DOHH2 (cell line): ENCODE measurements around the gene SV2B.

ENCODE experiments used
- H3F3A ChIP-seq: fragments of 200-600 bp; sonication (generic), shearing (Covaris generic); 2 replicates; pipeline ENCODE4 v1.6.0; 2016; ENCODE audit warnings: antibody characterized with exemption, mild to moderate bottlenecking; ENCODE audit not compliant: control insufficient read depth, insufficient read depth
- H3K27ac ChIP-seq: fragments of 200-600 bp; sonication (generic); 2 replicates; pipeline ENCODE4 v1.5.1; 2014; ENCODE audit warnings: low read depth, mild to moderate bottlenecking, low read length, moderate library complexity
- H3K27me3 ChIP-seq: fragments of 200-600 bp; sonication (generic); 2 replicates; pipeline ENCODE4 v1.6.1; 2014; ENCODE audit warnings: mild to moderate bottlenecking, low read length, mixed read lengths; ENCODE audit not compliant: control insufficient read depth
- H3K36me3 ChIP-seq: fragments of 200-600 bp; sonication (generic); 2 replicates; pipeline ENCODE4 v1.6.1; 2014; ENCODE audit warnings: mild to moderate bottlenecking, low read length, moderate library complexity, mixed read lengths; ENCODE audit not compliant: control insufficient read depth
- H3K4me1 ChIP-seq: fragments of 200-600 bp; sonication (generic); 2 replicates; pipeline ENCODE4 v1.6.1; 2014; ENCODE audit warnings: mild to moderate bottlenecking, low read length, mixed read lengths; ENCODE audit not compliant: control insufficient read depth
- H3K4me2 ChIP-seq: fragments of 200-600 bp; sonication (generic); 2 replicates; pipeline ENCODE4 v1.6.0; 2014; ENCODE audit warnings: mild to moderate bottlenecking, low read length, moderate library complexity
- H3K4me3 ChIP-seq: fragments of 200-600 bp; sonication (generic); 2 replicates; pipeline ENCODE4 v1.5.1; 2014; ENCODE audit warnings: mild to moderate bottlenecking, low read length, mixed read lengths
- H3K79me2 ChIP-seq: fragments of 200-600 bp; sonication (generic); 2 replicates; pipeline ENCODE4 v1.6.1; 2014; ENCODE audit warnings: mild to moderate bottlenecking, low read length, mixed read lengths; ENCODE audit not compliant: control insufficient read depth
- H3K9me2 ChIP-seq: fragments of 200-600 bp; sonication (generic); replicated peaks from 2 replicates; pipeline ENCODE4 v1.6.1; 2014; ENCODE audit warnings: mild to moderate bottlenecking, low read length, mixed read lengths; ENCODE audit not compliant: control insufficient read depth
- H3K9me3 ChIP-seq: fragments of 200-600 bp; sonication (generic); 2 replicates; pipeline ENCODE4 v1.6.1; 2014; ENCODE audit warnings: antibody characterized with exemption, low read length, mixed read lengths; ENCODE audit not compliant: control insufficient read depth, insufficient read depth
- H4K20me1 ChIP-seq: fragments of 200-600 bp; sonication (generic); 2 replicates; pipeline ENCODE4 v1.6.0; 2014; ENCODE audit warnings: low read depth, mild to moderate bottlenecking, antibody characterized with exemption, low read length, moderate library complexity; ENCODE audit not compliant: control insufficient read depth, insufficient read depth
- CTCF ChIP-seq: fragments of 200-600 bp; sonication (generic); IDR thresholded peaks from one replicate; pipeline ENCODE4 v1.5.1; 2014; ENCODE audit warnings: antibody characterized with exemption, mild to moderate bottlenecking, low read depth, low read length; ENCODE audit not compliant: poor library complexity, severe bottlenecking
- EZH2phosphoT487 ChIP-seq: fragments of 200-600 bp; sonication (generic); IDR thresholded peaks from 2 replicates; pipeline ENCODE4 v1.6.1; 2017; ENCODE audit warnings: borderline replicate concordance, mild to moderate bottlenecking, antibody characterized with exemption, low read length, moderate library complexity, mixed read lengths

The SV2B gene

GRCh38 chr15:91316126-91316525 lies 216.1 kb downstream of the SV2B start:
- Histone ChIP-seq H3K79me2 (no peaks in the 10 kb centered on the region), H3K36me3 (no peaks in the 10 kb centered on the region), H3K4me2 (no peak overlapping the region), H3K9me3 (no peaks in the 10 kb centered on the region), H3K27me3 (0 out of 2 replicates have a peak, but pooled peaks cover 2% of the 10 kb centered on the region), H4K20me1 (no peaks in the 10 kb centered on the region), H3K4me3 (no peak overlapping the region), H3K27ac (no peak overlapping the region), H3F3A (no peaks in the 10 kb centered on the region), H3K9me2 (no peaks in the 10 kb centered on the region), H3K4me1 (no peaks in the 10 kb centered on the region)
- TF ChIP-seq CTCF (no peak), EZH2phosphoT487 (no peak)

GRCh38 chr15:91318516-91318915 lies 218.5 kb downstream of the SV2B start:
- H3K4me1 ChIP-seq = no peaks in the 10 kb centered on the region
- no peaks in the 10 kb centered on the region for H3K36me3 ChIP-seq
- no peaks in the 10 kb centered on the region for H3F3A ChIP-seq
- no peak for TF ChIP-seq CTCF
- TF ChIP-seq EZH2phosphoT487 = no peak
- H4K20me1 ChIP-seq = no peaks in the 10 kb centered on the region
- H3K27me3 ChIP-seq = 0 out of 2 replicates have a peak, but pooled peaks cover 2% of the 10 kb centered on the region
- H3K4me3 ChIP-seq = no peak overlapping the region
- H3K9me2 ChIP-seq = no peaks in the 10 kb centered on the region
- H3K9me3 ChIP-seq = no peaks in the 10 kb centered on the region
- no peak overlapping the region for H3K27ac ChIP-seq
- no peak overlapping the region for H3K4me2 ChIP-seq
- H3K79me2 ChIP-seq = no peaks in the 10 kb centered on the region

GRCh38 chr15:91318931-91319330 lies 218.9 kb downstream of the SV2B start:
- no peaks in the 10 kb centered on the region for H3K4me1 ChIP-seq
- H3K9me2 ChIP-seq = no peaks in the 10 kb centered on the region
- H3K9me3 ChIP-seq = no peaks in the 10 kb centered on the region
- no peak overlapping the region for H3K4me2 ChIP-seq
- H3K27me3 ChIP-seq = 0 out of 2 replicates have a peak, but pooled peaks cover 2% of the 10 kb centered on the region
- no peaks in the 10 kb centered on the region for H3K36me3 ChIP-seq
- H3K79me2 ChIP-seq = no peaks in the 10 kb centered on the region
- TF ChIP-seq EZH2phosphoT487 = no peak
- TF ChIP-seq CTCF = no peak
- H4K20me1 ChIP-seq = no peaks in the 10 kb centered on the region
- no peak overlapping the region for H3K27ac ChIP-seq
- H3F3A ChIP-seq = no peaks in the 10 kb centered on the region
- no peak overlapping the region for H3K4me3 ChIP-seq
